Omental fat pad (tissue), 4 donors: Measurements from ENCODE around the gene RECK. TPM values are rescaled to one million over a fixed set of nuclear protein-coding genes. Genes with fewer than 3 reads are reported as not detected.
A peak's percentile ranks its signal among the peaks of the same experiment; 100 is the strongest.

Source experiments
- ATAC-seq: fragments of 150-250 bp; one replicate; pipeline ENCODE4 v1.9.1; 2016; ENCODE audit warnings: mild to moderate bottlenecking, moderate library complexity; ENCODE audit not compliant: low FRiP score
- DNase-seq: peaks from one replicate; pipeline ENCODE4 v3.0.0-alpha.2; 2019; ENCODE audit warnings: low spot score
- CTCF ChIP-seq, 3 donors: fragments of 450-650 bp; IDR thresholded peaks; one replicate each; pipeline ENCODE4 v1.5.1; 2016 to 2017; ENCODE audit warnings: antibody characterized with exemption in 3 of 3, mild to moderate bottlenecking in 3 of 3, moderate library complexity in 2 of 3
- total RNA-seq, 4 donors: library from RNA; depleted of rRNA; stranded (reverse); fragments of >200 nt; gene quantifications; one replicate each; pipeline ENCODE4 v1.1.0, GENCODE V29; 2016

Gene RECK
- total RNA-seq, 4 donors from 2014 or later = 15.0 to 27.7 (median 21.7) TPM

- no peak for ATAC-seq
- no peak for TF ChIP-seq CTCF (IDR thresholded peaks at IDR 0.05)
- DNase-seq = no peak
Observed at GRCh38 chr9:36141761-36142160, 105.0 kb downstream of the RECK start.

- peak; percentile 28 for ATAC-seq
- no peak for TF ChIP-seq CTCF (IDR thresholded peaks at IDR 0.05)
- DNase-seq = no peak
Observed at GRCh38 chr9:36142510-36143244, 106.0 kb downstream of the RECK start.

- ATAC-seq (no peak), DNase-seq (no peak)
- no peak for TF ChIP-seq CTCF (IDR thresholded peaks at IDR 0.05)
Observed at GRCh38 chr9:36143245-36143641, 106.5 kb downstream of the RECK start.

GRCh38 chr9:36144309-36145232 lies 107.9 kb downstream of the RECK start:
- DNase-seq (no peak), ATAC-seq (no peak)
- TF ChIP-seq CTCF (IDR thresholded peaks at IDR 0.05) = no peak

- no peak for DNase-seq
- no peak for TF ChIP-seq CTCF (IDR thresholded peaks at IDR 0.05)
- ATAC-seq = no peak
Observed at GRCh38 chr9:36145970-36146369, 109.3 kb downstream of the RECK start.

GRCh38 chr9:36146651-36147050 lies 109.9 kb downstream of the RECK start:
- TF ChIP-seq CTCF (IDR thresholded peaks at IDR 0.05) = no peak
- DNase-seq (no peak), ATAC-seq (no peak)
